GM18505 (cell line): ENCODE results near the gene SLC31A1.
"Not testable (repeated sequence)": the region's sequence is repeated elsewhere in the genome, so short reads cannot be mapped to it uniquely, and the experiment has no call there.

Source experiments
- ATAC-seq: cut with Tn5 transposase; IDR thresholded peaks from one replicate; pipeline ENCODE4 v1.9.1; 2021; ENCODE audit not compliant: unreplicated experiment
- POLR2A ChIP-seq: IDR thresholded peaks from 4 replicates; pipeline ENCODE4 v1.6.1; 2011; ENCODE audit warnings: borderline replicate concordance; ENCODE audit not compliant: insufficient read depth, insufficient read length; ENCODE audit errors: extremely low read depth

SLC31A1 gene

DNA sequence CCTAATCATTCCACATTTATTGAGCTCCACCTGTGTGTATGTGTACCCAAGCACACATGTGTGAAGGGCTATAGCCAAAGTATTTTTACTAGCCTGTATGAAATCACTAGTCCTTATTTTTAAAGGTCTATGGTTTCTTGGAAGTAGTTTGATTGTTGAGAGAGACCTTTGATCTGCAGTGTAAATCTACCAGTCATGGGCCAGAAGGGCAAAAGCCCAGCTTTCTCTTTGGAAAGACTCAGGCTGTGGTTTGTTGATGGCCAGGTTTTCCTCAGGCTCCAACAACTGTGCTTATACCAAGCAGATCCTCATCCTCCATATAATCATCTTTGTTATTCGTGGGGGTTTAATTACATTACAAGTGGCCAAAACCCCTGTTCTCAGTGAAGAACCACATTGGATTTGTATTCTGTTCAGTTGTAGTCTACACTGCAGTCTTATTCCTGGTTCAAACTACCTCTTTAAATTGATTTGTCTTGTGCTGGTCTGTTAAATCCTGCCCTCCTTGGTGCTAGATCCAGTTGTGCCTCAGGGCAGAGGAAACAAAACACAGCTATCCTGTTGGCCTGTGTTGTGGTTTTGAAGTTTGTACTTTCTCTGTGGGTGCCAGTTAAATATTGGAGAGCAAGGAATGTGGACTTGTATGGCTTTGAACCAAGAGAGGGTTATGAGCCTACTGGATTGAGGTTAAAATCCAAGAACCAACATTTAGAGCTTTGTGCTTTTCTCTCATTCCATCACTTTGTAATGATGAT is 40.8 kb downstream of the SLC31A1 start:
- ATAC-seq, result no peak
- TF ChIP-seq POLR2A, result no peak

DNA sequence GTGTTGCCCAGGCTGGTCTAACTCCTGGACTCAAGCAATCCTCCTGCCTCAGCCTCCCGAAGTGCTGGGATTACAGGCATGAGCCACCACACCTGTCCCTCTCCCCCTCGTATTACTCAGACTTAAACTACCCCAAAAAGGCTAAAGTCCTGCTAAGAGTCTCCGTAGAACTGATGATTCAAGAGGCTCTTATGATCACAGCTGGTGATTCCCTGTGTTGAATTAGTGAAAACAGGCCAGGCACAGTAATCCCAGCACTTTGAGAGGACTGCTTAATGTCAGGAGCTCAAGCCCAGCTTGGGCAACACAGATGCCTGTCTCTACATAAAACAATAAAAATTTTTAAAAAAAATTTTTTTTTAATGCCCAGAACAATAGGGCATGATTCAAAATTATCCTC is 44.8 kb downstream of the SLC31A1 start:
- no peak for TF ChIP-seq POLR2A
- ATAC-seq, result no peak

DNA sequence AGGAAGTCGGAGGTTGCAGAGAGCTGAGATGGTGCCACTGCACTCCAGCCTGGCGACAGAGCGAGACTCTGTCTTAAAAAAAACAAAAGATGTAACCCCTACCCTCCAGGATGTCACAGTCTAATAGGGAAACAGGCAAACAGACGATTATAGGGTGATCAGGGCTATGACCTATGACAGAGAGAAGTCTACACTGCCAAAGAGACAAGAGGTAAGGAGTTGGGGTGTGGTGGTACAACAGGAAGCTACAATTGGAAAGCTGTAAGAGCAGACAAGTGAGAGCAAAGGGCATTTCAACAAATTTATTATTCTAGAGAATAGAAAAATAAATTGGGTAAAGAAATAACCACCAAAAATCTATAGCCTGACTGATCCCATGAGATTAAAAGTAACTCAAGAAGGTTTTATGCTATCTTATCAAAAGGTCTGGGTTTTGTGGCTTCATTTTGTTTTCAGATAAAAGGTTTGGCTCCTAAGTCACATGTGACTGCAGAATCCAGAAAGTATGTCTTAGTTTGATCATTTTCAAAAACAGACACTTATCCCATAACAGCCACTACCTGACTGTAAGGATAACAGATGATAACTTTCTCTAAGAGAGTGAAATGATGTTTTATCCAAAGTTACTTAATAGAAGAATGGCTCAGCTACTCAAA is 46.7 kb downstream of the SLC31A1 start:
- ATAC-seq, result no peak
- no peak for TF ChIP-seq POLR2A

DNA sequence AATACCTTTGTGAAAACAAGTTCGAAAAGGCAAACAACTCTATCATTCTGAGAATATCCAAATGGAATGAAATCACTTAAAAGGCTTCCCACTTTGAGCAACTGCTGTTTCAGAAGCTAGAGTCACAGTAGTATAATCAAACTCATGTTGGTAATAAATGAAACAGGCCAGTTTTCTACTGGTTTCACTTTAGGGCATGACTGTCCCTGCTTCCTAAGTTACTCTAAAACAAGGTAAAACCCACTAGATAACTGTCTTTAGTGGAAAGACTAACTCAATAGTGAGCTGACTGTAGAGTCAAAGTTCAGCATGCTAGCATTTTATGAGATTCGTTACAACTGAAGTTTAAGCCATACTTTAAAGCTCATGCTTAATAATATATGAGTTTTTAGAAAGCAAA is 48.0 kb downstream of the SLC31A1 start:
- no peak for ATAC-seq
- no peak for TF ChIP-seq POLR2A

DNA sequence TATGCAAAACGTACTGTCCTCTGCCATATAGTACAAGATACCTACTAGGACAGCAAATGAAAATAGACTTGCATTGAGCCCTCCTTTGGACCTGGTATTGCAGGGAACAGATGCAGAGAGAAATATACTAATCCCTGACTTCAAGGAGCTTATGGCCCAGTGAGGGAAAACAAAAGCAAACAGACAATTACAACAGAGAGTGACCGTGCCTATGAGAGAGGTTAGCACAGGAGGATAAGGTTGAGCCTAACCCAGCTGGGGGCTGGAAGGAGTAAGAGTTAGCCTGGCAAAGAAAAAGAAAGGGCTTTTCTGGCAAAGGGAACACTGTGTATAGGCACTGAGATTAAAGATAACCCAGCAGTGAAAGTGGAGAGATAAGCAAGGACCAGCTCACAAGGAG is 48.5 kb downstream of the SLC31A1 start:
- TF ChIP-seq POLR2A, result no peak
- no peak for ATAC-seq

DNA sequence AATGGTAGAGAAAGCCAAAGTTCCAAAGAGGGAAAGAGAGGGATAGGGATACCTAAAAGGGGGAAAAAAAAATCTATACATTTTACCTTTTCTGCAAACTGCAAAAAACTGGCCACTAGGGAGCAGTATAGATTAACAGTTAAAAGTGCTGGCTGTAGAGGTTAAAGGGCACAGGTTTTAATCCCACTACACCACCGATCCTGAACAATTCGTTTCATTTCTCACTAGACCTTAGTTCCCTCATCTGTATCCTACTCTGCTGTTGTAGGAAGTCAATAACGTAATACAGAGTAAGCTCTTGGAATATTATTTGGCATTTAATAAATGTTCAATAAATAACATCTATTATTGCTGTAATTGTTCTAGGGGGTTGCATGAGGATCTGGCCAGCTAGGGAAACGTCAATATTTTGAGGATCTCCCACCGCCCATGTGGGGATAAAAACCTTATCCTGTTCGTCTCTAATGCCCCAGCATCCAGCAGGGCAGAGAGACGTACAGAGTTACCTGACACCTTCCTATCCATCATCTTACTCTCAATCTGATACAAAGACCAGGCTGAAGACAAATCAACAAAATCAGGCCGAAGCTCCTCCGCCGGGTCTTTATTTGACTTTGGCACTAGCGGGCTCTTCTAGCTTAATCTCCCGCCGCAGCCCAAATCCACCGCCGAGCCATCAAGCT is 53.3 kb downstream of the SLC31A1 start:
- TF ChIP-seq POLR2A, result no peak
- ATAC-seq, result peak; percentile 2

DNA sequence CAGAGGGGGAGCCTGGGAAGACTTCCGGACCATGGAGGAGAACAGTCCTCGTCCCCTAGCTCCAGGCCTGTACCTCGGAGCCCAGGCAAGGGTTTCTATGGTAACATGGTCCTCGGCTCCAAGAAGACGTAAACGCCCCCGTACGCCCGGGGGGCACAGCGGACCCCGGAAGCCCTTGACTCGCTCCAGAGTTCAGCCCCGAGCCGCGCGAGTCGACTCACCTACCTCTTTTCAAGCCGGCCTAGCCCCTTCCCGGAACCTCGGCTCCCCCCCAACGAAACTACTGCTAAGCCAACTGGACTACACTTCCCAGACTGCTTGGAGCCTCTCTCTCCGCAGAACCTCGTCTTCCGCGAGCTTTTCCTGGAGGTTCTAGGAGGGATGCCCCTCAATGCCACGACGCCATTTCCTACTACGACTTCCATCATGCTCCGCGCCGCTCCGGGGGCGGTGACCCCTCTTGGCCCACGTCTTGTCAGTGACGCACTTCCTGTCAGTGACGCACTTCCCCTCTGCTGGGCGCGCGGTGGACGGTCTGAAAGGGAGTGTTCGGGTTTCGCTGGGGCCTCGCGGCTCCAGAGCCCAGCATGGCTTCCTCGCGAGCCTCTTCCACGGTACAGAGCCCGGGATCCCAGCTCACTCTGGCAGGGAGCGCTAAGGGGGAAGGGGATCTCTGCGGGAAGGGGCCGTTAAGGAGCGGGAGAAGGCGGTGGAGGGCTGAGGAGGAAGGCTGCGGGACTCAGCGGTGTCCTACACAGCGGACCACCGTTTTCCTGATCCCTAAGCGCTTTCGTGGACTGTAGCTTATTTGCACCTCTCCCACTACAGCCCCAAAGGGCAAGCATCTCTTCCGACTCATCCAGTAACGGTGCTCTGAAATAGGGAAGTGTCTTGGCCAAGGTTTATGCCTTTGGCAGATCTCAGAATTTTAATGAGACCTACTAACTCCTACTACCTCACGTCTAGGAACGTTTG is 54.1 kb downstream of the SLC31A1 start, which contains the start of the genes CDC26 and PRPF4:
Gene CDC26, minus strand, starts transcription at position 416 of the 975 bp plus-strand sequence. CDS start 3,065 bp downstream, outside the sequence.
Gene PRPF4, plus strand, starts transcription at position 502 of the 975 bp plus-strand sequence. Its CDS starts 86 bp downstream, at position 588.
- peak; percentile 96 for ATAC-seq
- peak; percentile 96 for TF ChIP-seq POLR2A

DNA sequence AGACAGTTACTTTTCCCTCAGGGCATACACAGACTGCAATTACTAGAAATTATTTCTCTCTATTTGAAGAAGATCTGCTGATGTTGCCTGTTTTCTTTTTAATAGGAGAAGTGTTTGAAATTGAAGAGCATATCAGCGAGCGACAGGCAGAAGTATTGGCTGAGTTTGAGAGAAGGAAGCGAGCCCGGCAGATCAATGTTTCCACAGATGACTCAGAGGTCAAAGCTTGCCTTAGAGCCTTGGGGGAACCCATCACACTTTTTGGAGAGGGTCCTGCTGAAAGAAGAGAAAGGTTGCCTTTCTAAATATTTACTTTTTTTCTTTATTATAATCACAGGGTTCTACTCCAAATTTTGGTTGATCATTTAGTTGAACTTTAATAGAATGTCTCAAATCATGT is 57.5 kb downstream of the SLC31A1 start:
- ATAC-seq, result no peak

DNA sequence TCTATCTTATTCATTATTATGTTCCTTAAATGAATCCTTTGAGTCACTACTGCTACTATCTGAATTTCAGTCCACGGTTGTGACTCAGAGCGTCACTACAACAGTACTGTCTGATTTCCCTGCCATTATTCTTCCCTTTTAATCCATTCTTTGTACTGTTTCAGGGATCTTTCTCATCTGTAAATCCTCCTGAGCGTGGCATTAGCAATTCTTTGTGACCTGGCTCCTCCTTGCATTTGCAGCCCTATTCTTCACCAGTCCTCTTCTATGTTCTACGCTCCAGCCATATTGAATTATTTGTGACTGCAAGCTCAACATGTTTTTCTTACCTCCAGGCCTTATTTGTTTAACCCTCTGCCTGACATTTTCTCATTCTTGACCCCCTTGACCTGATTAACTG is 60.0 kb downstream of the SLC31A1 start:
- ATAC-seq, result no peak
- no peak for TF ChIP-seq POLR2A

More for the DNA sequence above, 57.5 kb downstream of the SLC31A1 start:
- TF ChIP-seq POLR2A, result no peak

DNA sequence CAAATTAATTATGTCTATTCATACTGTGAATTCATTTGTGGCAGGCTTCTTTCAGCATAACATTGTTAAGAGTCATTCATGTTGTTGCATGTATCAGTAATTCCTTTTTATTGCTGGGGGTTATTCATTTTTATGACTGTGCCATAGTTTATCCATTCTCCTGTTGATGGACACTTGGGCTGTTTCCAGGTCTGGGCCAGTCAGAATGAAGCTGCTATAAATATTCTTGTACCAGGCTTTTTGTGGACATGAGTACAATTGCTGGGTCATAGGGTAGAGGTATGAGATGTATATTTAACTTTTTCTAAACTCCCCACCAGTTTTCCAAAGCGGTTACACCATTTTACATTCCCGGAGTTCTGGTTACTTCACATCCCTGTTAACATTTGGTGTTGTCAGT is 67.7 kb downstream of the SLC31A1 start:
- ATAC-seq, result no peak
- TF ChIP-seq POLR2A, result no peak

DNA sequence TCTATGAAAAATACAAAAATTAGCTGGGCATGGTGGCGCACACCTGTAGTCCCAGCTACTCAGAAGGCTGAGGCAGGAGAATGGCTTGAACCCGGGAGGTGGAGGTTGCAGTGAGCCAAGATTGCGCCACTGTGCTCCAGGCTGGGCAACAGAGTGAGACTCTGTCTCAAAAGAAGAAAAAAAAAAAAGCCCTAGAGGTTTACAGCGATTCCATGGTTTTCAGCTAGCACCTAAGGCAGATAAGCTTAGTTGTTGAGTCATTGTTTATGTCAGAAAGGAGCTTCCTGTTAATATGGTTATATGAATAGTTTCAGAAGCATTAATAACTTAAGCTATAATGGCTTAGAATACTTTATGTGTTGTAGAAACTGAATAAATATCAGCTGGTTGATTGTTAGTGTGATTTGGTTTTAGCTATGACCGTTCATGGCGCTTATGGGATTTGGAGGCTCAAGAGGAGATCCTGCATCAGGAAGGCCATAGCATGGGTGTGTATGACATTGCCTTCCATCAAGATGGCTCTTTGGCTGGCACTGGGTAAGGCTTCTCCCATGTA is 68.8 kb downstream of the SLC31A1 start:
- no peak for ATAC-seq
- TF ChIP-seq POLR2A, result no peak

DNA sequence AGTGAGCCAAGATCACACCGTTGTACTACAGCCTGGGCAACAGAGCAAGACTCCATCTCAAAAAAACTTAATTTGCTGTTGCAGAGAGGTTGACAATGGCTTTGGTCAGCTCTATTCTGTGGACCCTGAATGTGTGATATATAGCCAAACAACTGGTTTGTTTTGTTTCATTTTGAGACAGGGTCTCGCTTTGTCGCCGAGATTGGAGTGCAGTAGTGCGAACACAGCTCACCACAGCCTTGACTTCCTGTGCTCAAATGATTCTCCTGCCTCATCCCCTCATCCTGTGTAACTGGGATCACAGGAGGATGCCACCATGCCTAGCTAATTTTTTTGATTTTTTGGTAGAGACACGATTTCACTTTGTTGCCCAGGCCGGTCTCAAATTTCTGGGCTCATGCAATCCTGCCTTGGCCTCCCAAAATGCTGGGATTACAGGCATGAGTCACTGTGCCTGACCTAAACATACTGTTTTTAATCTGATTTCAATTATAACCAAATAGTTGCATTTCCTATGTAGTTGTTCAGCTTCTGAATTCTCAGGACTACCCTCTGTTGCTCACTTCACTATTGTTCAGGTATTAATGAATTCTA is 72.0 kb downstream of the SLC31A1 start:
- ATAC-seq, result no peak
- TF ChIP-seq POLR2A, result no peak

DNA sequence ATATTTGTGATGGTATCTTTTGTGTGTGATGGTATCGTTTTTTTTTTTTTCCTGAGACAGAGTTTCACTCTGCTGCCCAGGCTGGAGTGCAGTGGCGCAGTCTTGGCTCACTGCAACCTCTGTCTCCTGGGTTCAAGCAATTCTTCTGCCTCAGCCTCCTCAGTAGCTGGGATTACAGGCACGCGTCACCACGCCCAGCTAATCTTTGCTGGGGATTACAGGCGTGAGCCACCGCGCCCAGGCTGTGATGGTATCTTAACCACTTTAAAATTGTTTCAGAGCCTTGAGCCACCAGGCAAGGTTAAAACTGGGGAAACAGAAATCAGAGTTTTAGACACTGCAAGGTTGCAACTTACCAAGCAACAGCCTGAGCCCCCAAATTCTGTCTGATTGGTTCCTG is 74.9 kb downstream of the SLC31A1 start:
- ATAC-seq, result not testable (repeated sequence)
